GM21825 (cell line): ENCODE data around the gene TTI1.
A peak's percentile ranks its signal among the peaks of the same experiment; 100 is the strongest.

ENCODE experiments used
- ATAC-seq: cut with Tn5 transposase; IDR thresholded peaks from one replicate; pipeline ENCODE4 v1.9.1; 2021; ENCODE audit warnings: mild to moderate bottlenecking, moderate library complexity; ENCODE audit not compliant: unreplicated experiment

TTI1 gene

DNA sequence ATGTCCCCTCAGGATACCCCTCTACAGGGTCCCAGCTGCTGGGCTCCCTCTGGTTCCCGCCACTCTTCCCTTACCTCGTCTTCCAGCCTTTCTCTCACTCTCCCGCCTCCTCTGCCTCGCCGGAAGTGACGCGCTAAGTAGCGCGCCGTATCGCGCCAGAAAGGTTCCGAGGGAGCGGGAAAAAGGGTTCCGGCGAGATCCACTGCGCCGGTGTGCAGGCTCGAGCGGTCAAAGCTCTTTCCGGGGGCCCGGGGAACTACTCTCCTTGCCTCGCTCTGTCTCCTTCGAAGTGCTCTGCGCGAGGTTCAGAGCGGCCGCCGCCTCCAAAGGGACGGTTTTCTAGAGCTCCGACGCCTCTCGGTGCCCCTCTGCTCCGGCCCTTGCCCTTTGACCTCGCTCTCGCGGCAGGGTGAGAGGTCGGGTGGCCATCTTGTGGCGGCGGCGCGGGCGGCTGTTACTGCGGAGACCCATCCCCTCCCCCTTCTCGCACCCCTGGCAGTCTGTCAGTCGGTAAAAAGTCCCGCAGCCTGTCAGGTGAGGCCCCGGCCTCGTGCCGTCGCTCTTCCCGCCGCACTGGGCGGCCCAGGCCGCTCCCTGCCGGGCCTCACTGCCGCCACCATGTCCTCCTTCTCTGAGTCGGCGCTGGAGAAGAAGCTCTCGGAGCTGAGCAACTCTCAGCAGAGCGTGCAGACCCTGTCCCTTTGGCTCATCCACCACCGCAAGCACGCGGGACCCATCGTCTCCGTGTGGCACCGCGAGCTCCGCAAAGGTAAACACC lies at the start of gene TTI1, which contains the start of gene RPRD1B:
Gene TTI1 (minus strand): TSS at position 127 of the 778 bp plus-strand sequence. CDS start 19,640 bp downstream, outside the sequence.
Gene RPRD1B (plus strand): TSS at position 417 of the 778 bp plus-strand sequence. CDS start 202 bp downstream, at position 619.
- ATAC-seq: peak; percentile 67

DNA sequence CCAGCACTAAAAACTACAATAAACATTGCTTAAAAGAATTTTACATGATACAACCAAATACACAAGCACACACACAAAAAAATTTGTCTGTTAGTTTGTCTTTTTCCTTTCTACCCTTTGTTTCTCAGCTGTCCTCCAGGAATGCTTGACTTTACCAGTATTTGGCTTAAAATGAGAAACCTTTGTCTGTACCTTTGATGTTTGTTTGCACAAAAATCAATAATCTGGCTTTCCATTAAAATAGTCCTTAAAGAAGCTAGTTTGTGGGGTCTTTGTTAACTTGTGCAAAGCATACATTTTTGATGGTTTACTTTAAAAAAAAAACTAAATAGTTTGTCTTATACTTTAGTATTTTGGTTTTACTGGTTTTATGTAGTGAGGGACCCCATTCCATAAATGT lies 49.6 kb upstream of the TTI1 start:
- ATAC-seq: no peak

DNA sequence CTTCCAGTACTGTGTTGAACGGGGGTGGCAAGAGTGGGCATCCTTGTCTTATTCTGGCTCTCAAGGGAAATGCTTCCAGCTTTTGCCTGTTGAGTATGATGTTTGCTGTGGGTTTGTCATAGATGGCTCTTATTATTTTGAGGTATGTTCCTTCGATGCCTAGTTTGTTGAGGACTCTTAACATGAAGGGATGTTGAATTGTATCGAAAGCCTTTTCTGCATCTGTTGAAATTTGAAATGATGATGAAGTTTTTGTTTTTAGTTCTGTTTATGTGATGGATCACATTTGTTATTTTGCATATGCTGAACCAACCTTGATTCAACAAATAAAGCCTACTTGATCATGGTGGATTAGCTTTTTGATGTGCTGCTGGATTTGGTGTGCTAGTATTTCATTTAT lies 48.3 kb upstream of the TTI1 start:
- ATAC-seq: no peak

DNA sequence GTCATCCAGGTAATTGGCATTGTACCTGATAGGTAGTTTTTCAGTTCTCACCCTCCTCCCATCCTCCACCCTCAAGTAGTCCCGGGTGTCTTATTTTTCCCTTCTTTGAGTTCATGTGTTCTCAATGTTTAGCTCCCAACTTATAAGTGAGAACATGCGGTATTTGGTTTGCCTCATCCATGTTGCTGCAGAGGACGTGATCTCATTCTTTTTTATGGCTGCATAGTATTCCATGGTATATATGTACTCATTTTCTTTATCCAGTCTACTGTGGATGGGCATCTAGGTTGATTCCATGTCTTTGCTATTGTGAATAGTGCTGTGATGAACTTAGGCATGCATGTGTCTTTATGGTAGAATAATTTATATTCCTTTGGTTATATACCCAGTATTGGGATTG lies 46.1 kb upstream of the TTI1 start:
- ATAC-seq: no peak

DNA sequence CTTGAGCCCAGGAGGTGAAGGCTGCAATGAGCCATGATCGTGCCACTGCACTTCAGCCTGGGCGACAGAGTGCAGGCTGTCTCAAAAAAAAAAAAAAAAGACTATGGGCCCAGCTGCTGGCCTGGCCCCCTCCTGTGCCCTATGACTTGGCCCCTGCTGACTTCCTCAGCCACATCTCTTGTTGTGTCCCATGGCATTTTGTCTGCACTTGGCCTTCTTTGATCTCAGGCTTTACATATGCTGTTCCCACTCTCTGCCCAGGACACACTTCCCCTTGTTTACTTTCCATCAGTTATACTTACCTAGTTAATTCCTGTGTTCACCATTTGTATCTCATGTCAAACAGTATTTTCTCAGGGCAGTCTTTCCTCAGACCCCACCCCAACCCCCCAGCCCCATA lies 44.8 kb upstream of the TTI1 start:
- ATAC-seq: no peak

DNA sequence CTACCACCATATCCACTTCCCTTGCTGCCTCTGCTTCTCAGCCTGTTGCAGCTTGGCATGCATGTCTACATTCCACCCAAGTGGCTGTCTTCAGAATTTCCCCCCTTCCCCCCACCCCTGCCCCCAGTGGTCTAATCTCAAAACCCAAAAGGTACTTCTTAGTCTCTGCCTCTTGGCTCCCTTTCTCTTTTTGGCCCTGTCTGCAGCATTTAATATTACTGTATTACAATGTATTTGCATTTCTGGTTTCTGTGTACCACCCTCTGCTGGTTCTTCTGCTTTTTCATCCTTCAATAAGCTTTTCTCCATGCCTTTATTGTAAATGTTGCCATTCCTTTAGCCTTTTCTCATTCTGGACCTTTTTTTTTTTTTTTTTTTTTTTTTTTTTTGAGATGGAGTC lies 43.3 kb upstream of the TTI1 start:
- no peak for ATAC-seq

DNA sequence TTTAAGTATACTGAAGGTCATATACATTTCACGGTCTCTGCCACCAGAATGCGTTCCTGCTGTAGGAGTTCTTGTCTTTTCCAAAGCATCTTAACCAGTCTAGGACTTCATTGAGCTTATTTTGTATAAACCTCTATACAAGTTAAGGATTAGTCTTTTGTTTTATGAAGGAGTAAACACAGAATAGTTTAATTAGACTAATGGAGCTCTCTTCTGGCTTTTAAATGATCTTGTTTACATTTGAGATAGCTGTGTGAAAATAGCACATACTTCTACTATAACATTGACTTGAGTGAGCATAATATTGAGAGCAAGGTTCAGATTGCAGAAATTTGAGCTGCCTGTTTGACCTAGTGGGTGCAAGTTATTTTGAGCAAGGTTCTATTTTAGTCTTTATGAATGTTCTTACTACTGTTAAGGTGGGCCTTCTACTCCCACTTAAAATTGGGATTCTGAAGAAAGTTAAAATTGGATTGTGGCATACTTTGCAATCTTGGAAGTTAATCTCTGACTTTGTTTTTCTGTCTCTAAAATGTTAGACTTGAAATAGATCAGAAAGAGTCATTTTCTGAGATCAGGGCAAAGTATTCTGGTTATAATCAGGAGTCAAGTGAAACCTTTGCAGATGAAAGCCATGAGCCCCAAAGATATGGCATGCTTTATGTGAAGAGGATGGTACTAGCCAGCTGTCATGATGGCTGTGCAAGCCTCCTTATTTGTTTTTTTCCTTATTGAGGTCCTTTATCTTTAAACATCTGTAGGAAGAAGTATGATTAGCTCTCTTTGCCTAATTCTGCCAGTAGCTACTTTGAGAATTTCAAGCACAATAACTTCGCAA lies 42.1 kb upstream of the TTI1 start:
- ATAC-seq: no peak

DNA sequence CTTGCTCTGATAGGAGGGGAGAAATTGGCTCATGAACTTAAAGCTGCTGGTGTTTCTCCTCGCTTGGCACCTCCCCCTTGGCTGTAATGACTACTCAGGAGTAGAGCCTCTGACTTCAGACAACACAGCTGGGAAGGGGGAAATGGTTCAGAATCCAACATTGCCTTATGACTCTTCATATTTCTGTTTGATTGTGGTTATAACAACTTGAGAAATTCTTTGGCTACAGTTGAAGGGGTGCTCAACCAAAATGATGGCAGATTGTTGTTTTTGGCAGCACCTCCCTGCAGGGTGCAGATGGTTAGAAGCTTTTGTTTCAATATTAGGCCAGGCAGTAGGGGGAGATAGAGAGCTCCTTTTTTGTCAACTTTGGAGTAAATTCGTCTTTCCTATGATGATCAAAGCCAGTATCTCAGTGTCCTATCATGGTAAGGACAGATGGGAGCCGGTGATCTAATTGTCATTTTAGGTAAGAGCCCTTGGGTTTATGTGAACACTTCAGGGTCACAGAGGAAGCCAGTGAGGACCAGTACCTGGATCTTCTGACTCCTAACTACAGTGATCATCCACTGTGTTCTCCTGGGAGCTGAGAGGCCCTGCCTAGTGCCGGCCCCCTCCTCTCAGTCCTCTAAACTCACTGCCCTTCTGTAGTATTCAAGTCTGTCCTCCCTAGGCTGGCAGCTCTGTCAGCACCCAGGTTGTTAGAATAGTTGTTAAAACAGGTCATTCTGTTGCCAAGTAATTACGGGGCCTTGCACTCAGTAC lies 40.2 kb upstream of the TTI1 start:
- peak; percentile 52 for ATAC-seq

DNA sequence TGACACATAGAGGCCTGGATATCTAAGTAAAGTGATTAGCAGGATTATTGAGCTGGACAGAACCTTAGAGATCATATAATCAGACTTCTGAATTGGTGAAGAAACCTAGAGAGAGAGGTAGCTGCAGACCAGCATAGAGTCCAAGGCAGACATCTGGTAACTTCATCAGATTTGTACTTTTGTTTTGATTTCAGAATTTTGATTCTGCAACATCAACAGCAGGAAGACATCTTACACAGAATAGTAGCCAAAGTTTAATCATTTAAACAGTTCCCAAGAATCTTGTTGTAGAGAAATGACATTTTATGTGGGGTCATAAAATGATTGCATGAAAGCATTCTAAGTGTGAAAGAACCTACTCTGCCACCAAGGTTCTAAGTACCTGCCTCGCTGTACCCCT lies 39.6 kb upstream of the TTI1 start:
- ATAC-seq: no peak

DNA sequence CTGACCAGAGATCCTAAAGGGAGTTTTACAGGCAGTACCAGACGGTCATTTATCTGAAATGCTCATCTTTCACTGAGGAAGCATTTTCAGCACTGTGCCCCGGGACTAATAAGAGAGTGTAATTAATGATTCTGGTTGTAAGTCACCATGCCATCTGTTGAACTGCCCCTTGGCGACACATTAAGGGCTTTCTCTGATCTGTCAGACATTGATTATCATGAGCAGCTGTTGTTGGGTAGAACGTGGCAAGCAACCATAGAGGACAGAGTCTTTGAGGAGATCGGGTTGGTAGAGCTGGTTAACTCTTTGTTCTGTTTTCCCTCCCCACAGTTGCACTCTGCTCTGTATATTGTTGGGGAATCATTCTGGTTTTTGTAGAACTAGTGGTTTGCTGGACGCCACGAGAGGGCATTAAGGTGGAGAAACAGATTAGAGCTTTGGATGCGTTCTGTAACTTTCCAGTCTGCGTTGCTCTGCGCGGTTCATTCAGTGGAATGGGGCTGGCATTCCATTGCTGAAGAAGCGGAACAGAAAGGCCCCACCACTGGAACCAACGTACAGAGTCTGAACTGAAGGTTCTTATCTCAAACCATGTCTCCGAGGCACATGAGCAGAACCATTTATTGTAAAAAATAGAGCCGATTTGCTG lies 34.6 kb upstream of the TTI1 start:
- ATAC-seq: no peak

DNA sequence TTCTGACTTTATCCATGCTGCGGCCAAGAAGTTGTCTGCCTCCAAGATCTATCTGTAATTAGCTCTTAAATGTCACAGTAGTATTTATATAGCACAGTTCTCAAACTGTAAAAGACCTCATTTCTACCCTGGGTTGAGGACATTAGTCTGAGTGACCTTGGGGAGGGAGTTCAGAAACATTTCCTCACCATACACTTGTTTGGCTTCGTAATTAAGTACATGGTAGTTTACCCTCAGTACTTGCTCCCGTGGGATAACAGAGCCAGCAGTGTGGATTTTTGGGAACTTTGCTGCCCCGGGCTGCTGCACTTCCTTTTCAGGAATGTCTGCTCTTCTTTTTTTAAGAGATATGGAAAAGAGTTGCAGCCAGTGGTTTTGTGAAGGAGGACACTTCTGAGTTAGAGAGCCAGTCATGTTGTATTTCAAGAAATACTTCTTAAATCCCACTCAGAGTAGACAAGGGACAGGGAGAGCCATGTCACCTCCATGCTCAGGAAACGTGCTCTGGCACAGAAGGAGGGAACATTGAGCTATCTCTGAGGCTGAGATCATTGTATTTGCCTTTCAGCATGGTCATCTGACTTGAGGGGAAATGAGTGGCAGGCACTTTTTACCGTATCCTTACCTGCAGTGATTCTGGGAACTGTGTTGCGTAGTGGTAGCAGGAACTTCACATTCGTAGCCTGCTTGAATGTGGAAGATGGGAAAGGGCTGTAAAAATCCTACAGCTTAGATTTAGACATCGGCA lies 33.9 kb upstream of the TTI1 start:
- no peak for ATAC-seq

DNA sequence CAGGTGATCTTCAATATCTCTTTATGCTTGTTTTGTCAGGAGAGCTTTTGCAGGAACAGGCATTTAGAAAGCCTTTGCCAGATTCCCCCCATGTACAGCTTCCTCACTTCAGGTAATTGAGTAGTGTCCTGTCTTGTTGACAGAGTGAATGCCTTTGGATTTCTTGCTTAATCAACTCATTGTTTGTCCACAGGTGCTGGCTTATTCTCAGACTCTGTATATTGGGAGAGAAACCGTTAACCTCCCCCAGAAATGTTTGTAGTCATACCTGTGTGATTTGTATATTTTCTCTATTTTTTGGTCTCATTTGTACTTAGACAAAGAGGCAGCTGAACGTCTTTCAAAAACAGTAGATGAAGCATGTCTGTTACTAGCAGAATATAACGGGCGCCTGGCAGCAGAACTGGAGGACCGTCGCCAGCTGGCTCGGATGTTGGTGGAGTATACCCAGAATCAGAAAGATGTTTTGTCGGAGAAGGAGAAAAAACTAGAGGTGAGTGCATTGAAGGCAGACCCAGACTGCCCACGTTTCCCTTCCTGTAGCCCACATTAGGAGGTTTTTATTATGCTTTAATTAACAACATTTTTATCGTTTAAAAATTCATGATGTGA lies 32.6 kb upstream of the TTI1 start:
- no peak for ATAC-seq

DNA sequence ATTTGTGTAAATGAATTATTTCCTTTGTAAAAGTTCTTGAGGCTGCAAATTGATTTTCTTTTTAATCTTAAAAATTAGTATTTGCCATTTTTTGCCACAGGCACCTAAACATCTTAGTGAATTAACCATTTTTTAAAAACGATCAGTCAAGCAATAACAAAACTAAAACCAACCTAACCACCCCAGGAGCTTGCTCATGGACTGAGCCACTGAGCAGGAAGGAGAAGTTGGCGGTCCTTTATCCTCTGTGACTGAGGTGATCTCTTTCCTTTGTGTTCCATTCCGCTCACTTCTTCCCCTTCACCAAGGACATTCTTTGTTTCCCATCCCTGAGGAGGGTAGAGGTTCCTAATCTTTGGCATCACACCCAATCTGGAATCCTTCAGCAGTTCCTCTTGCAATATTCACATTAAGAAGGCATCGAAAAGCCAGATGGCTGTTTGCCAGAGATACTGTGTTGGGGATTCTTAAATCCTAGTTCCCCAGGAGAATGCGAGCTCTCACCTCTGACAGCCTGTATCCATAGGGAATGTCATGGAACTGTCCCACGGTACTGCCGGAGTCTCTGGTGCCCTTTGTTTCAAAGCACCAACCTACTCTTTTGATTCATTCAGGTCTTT lies 30.8 kb upstream of the TTI1 start:
- ATAC-seq: peak; percentile 56

DNA sequence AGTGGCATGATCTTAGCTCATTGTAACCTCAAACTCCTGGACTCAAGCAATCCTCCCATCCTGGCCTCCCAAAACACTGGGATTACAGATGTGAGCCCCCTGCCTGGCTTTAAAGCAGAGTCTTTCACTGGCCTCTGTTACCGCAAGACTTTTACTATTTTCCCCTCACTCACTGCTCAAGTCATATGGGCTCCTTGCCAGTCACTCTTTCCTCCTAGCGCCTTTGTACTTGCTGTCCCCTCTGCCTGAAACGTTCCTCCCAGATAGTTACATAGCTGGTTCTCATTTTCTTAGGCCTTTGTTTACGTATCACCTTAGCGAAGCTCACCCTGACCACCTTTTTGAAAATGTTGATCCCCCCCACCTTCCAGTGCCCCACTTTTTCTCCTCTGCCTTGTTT lies 29.6 kb upstream of the TTI1 start:
- no peak for ATAC-seq

DNA sequence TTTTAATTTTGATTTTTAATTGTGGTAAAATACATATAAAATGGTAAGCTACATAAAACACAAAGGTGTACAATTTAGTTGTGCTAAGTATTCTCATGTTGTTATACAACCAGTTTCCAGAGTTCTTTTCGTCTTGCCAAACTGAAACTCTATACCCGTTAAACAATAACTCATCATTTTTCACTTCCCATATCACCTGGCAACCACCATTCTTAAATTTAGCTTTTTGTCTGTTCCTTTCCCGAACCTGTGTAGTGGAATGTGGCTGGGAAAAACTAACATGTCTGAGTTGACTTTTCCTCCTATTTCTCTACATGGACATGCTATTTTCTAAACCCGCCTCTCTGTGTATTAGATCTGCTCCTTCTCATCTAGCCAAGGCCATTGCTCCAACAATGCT lies 27.9 kb upstream of the TTI1 start:
- peak; percentile 48 for ATAC-seq

DNA sequence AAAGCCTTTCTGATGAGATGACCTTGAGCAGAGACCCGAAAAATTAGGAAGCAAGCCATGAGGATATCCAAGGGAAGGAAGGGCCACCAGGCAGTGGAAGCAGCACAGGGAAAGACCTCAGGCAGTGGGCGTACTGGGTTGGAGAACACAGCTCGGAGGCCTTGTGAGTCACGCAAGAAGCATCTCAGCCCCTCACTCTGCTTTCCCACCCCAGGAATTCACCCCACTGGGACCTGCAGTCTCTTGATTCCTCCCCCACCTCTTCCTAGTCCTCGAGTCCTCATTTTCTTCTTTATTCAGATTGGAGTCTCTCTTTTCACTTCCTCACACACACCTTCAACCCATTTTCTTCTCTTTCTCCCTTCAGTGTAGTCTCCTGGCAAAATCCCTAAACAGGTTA lies 27.3 kb upstream of the TTI1 start:
- no peak for ATAC-seq

DNA sequence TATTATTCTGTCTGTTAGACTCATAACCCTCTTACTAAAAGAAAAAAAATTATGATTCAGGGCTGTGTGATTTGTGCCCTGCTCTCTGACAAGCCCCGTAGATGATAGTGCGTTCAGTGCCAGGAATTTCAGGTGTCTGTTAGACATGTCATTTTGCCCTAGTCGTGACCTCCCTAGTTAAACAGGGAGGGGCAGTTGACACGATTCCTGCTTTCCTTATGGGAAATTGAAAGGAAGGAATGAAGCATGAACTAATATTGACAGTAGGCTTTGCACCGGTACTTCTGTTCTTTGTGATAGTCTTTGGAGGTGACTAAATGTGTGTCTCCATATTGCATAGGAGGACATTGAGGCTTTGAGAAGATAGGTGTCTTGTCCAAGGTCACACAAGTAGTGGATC lies 26.6 kb upstream of the TTI1 start:
- ATAC-seq: no peak

DNA sequence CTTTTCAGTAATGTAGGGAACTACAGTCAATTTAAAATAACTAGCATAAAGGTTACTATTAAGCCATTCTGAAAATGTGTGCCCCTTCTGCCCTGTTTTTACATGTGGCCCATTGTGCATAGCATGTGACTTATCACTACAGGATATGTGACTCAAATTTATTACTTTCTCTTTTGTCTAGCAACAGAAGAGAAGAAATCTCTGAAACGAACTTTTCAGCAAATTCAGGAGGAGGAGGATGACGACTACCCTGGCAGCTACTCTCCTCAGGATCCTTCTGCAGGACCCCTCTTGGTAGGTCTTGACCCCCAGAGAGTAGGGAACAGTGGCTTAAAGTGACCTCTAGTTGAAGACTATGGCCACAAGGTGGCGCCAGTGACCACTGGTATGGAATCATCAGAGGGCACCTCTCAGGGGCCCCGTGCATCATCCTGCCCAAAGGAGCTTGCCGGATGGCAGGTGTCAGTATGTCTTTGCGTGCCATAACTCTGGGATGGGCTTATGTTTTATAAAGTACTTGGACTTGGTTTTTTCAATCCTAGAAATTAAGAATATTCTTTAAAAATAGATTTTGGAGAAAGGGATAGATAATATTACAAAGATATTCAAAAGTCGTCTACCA lies 24.2 kb upstream of the TTI1 start:
- no peak for ATAC-seq

DNA sequence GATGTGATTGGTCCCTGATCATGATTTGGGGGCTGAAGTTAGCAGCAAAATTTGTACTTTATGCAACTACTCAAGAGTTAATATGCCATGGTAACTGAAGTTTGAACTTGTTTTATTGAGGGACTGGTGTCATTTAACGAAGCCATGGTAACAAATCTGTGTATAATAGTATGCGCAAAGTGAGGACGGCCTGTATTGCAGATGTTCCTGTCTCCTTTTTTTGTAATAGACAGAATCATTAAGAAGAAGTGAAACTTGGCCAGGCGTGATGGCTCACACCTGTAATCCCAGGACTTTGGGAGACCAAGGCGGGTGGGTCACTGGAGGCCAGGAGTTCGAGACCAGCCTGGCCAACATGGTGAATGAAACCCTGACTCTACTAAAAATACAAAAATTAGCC lies 22.6 kb upstream of the TTI1 start:
- no peak for ATAC-seq
